MCF 10A (cell line): Measurements from ENCODE around the gene TPK1. TPM values are rescaled to one million over a fixed set of nuclear protein-coding genes. Genes with fewer than 3 reads are reported as not detected.

Experiments
- BruUV-seq: library from RNA; stranded (reverse); fragments of 400-500 nt; replicated peaks from 2 replicates; lab custom pipeline; 2021; lab: Mats Ljungman, UMichigan
- CTCF ChIA-PET: fragments of 300-600 bp; sonication (Branson Sonifier 250); formaldehyde crosslinking; extraction: SDS; loops from one replicate; lab custom pipeline; 2021; ENCODE audit warnings: antibody characterized with exemption, inconsistent platforms; lab: Yijun Ruan, JAX
- POLR2A ChIA-PET: fragments of 300-600, 350-650 bp; sonication (Branson Sonifier 250); formaldehyde crosslinking; extraction: SDS; loops from one replicate; lab custom pipeline; 2020; ENCODE audit warnings: antibody characterized with exemption, inconsistent platforms; lab: Yijun Ruan, JAX
- DNase-seq: peaks from one replicate; pipeline ENCODE4 v3.0.0-alpha.2; 2018; ENCODE audit not compliant: unreplicated experiment
- H3K27ac Mint-ChIP-seq: one replicate; pipeline ENCODE4 v1.8.0; 2022; ENCODE audit warnings: mild to moderate bottlenecking, low read depth, mixed read lengths; ENCODE audit not compliant: unreplicated experiment
- H3K27me3 Mint-ChIP-seq: one replicate; pipeline ENCODE4 v1.8.0; 2022; ENCODE audit warnings: mixed read lengths; ENCODE audit not compliant: insufficient read depth, unreplicated experiment
- H3K36me3 Mint-ChIP-seq: one replicate; pipeline ENCODE4 v1.8.0; 2022; ENCODE audit warnings: mild to moderate bottlenecking, moderate library complexity, mixed read lengths; ENCODE audit not compliant: insufficient read depth, unreplicated experiment
- H3K4me1 Mint-ChIP-seq: one replicate; pipeline ENCODE4 v1.8.0; 2022; ENCODE audit warnings: mixed read lengths; ENCODE audit not compliant: insufficient read depth, unreplicated experiment
- H3K4me3 Mint-ChIP-seq: one replicate; pipeline ENCODE4 v1.8.0; 2022; ENCODE audit warnings: mild to moderate bottlenecking, moderate library complexity, mixed read lengths; ENCODE audit not compliant: unreplicated experiment
- H3K9me3 Mint-ChIP-seq: one replicate; pipeline ENCODE4 v1.8.0; 2022; ENCODE audit warnings: mixed read lengths; ENCODE audit not compliant: unreplicated experiment
- CTCF ChIP-seq: fragments of 200-600 bp; IDR thresholded peaks from one replicate; pipeline ENCODE4 v1.8.0; 2022; ENCODE audit warnings: antibody characterized with exemption, mild to moderate bottlenecking; ENCODE audit not compliant: unreplicated experiment
- intact Hi-C: fragments of 100-400 bp; cut with micrococcal nuclease; formaldehyde crosslinking; loops from 2 replicates; pipeline ENCODE4 v1.14.1; 2022
- total RNA-seq: library from RNA; stranded (reverse); gene quantifications from 2 replicates; pipeline ENCODE4 v1.2.3, GENCODE V29; 2022

The TPK1 gene
- total RNA-seq, 1 experiment from 2014 or later = 8.8 TPM

GRCh38 chr7:144720710-144721109, 115.1 kb downstream of the TPK1 start:
- no TSS peak for BruUV-seq
- ChIA-PET POLR2A (no interaction called here), CTCF (interaction anchor here (0.9 kb wide), 1 partner anchor 84 kb away, joined by 3 read pairs; no protein-coding TSS in a partner anchor)
- Mint-ChIP-seq H3K27me3 (no peaks in the 10 kb centered on the region), H3K4me3 (peak overlapping the region; percentile 37), H3K9me3 (no peaks in the 10 kb centered on the region), H3K4me1 (no peaks in the 10 kb centered on the region), H3K36me3 (peaks cover 7% of the 10 kb centered on the region), H3K27ac (no peak overlapping the region)
- intact Hi-C loops = no loop called here
- DNase-seq = peak; percentile 18
- TF ChIP-seq CTCF = no peak

GRCh38 chr7:144720149-144720548, 115.7 kb downstream of the TPK1 start:
- H3K4me1 Mint-ChIP-seq = no peaks in the 10 kb centered on the region
- ChIA-PET CTCF (interaction anchor here (0.5 to 1.2 kb wide), 2 partner anchors 36 to 65 kb away, joined by 5 read pairs; no protein-coding TSS in a partner anchor), POLR2A (interaction anchor here (1.3 kb wide), 1 partner anchor 116 kb away, joined by 4 read pairs; the partner anchor contains the start of gene TPK1)
- intact Hi-C loops = no loop called here
- H3K4me3 Mint-ChIP-seq = peak overlapping the region; percentile 37
- H3K27me3 Mint-ChIP-seq = no peaks in the 10 kb centered on the region
- no peak for TF ChIP-seq CTCF
- DNase-seq = peak; percentile 95
- no peaks in the 10 kb centered on the region for H3K9me3 Mint-ChIP-seq
- H3K36me3 Mint-ChIP-seq = peaks cover 7% of the 10 kb centered on the region
- BruUV-seq = no TSS peak
- no peak overlapping the region for H3K27ac Mint-ChIP-seq

- intact Hi-C loops = no loop called here
- Mint-ChIP-seq H3K27me3 (no peaks in the 10 kb centered on the region), H3K27ac (no peak overlapping the region), H3K36me3 (peaks cover 7% of the 10 kb centered on the region), H3K9me3 (no peaks in the 10 kb centered on the region), H3K4me1 (no peaks in the 10 kb centered on the region), H3K4me3 (no peak overlapping the region)
- no TSS peak for BruUV-seq
- CTCF ChIA-PET = interaction anchor here (0.7 kb wide), 1 partner anchor 48 kb away, joined by 6 read pairs; no protein-coding TSS in a partner anchor
- TF ChIP-seq CTCF = no peak
- DNase-seq = no peak
- POLR2A ChIA-PET = no interaction called here
Measured at GRCh38 chr7:144717720-144718119, 118.1 kb downstream of the TPK1 start.

GRCh38 chr7:144713850-144714249, 122.0 kb downstream of the TPK1 start:
- Mint-ChIP-seq H3K4me1 (no peaks in the 10 kb centered on the region), H3K36me3 (no peaks in the 10 kb centered on the region), H3K9me3 (no peaks in the 10 kb centered on the region), H3K4me3 (no peak overlapping the region), H3K27me3 (no peaks in the 10 kb centered on the region), H3K27ac (no peak overlapping the region)
- intact Hi-C loops = no loop called here
- no TSS peak for BruUV-seq
- CTCF ChIA-PET = interaction anchor here (0.7 to 2.5 kb wide), 4 partner anchors 24 to 72 kb away, joined by 3 to 14 read pairs (median 5); no protein-coding TSS in a partner anchor
- no peak for DNase-seq
- TF ChIP-seq CTCF = no peak
- POLR2A ChIA-PET = interaction anchor here (1.1 kb wide), 1 partner anchor 10 kb away, joined by 3 read pairs; no protein-coding TSS in a partner anchor
